ENCODE data around the gene FHIT.

FHIT gene

GRCh38 chr3:60175680-60176079 lies 1075.6 kb downstream of the FHIT start:
- no peak overlapping the region for H3K4me3 ChIP-seq (ENCODE audit: low read length)
- no peak for DNase-seq (ENCODE audit: low read depth, low spot score)

- no peak for DNase-seq (ENCODE audit: low read depth, low spot score)
- H3K4me3 ChIP-seq (ENCODE audit: low read length): no peak overlapping the region
Observed at GRCh38 chr3:60169755-60170154, 1081.5 kb downstream of the FHIT start.

- DNase-seq (ENCODE audit: low read depth, low spot score): no peak
- H3K4me3 ChIP-seq (ENCODE audit: low read length): no peak overlapping the region
Observed at GRCh38 chr3:60167186-60167585, 1084.1 kb downstream of the FHIT start.

- no peak for DNase-seq (ENCODE audit: low read depth, low spot score)
Observed at GRCh38 chr3:60160822-60161748, 1090.2 kb downstream of the FHIT start.

GRCh38 chr3:60160111-60160821 lies 1091.0 kb downstream of the FHIT start:
- H3K4me3 ChIP-seq (ENCODE audit: low read length): no peak overlapping the region
- DNase-seq (ENCODE audit: low read depth, low spot score): peak; percentile 23

More at GRCh38 chr3:60160822-60161748, 1090.2 kb downstream of the FHIT start:
- H3K4me3 ChIP-seq (ENCODE audit: low read length): no peak overlapping the region

GRCh38 chr3:60158035-60158434 lies 1093.2 kb downstream of the FHIT start:
- DNase-seq (ENCODE audit: low read depth, low spot score): no peak
- no peak overlapping the region for H3K4me3 ChIP-seq (ENCODE audit: low read length)

GRCh38 chr3:60154011-60154410 lies 1097.2 kb downstream of the FHIT start:
- H3K4me3 ChIP-seq (ENCODE audit: low read length): no peak overlapping the region
- DNase-seq (ENCODE audit: low read depth, low spot score): no peak

- DNase-seq (ENCODE audit: low read depth, low spot score): no peak
- H3K4me3 ChIP-seq (ENCODE audit: low read length): no peak overlapping the region
Observed at GRCh38 chr3:60153221-60153999, 1097.8 kb downstream of the FHIT start.

- H3K4me3 ChIP-seq (ENCODE audit: low read length): no peak overlapping the region
- no peak for DNase-seq (ENCODE audit: low read depth, low spot score)
Observed at GRCh38 chr3:60149501-60149900, 1101.8 kb downstream of the FHIT start.

- H3K4me3 ChIP-seq (ENCODE audit: low read length): no peak overlapping the region
- DNase-seq (ENCODE audit: low read depth, low spot score): peak; percentile 9
Observed at GRCh38 chr3:60147249-60147950, 1103.9 kb downstream of the FHIT start.

GRCh38 chr3:60146121-60146520 lies 1105.1 kb downstream of the FHIT start:
- H3K4me3 ChIP-seq (ENCODE audit: low read length): no peak overlapping the region
- no peak for DNase-seq (ENCODE audit: low read depth, low spot score)

GRCh38 chr3:60144071-60144470 lies 1107.2 kb downstream of the FHIT start:
- no peak for DNase-seq (ENCODE audit: low read depth, low spot score)
- H3K4me3 ChIP-seq (ENCODE audit: low read length): no peak overlapping the region

GRCh38 chr3:60142009-60142408 lies 1109.2 kb downstream of the FHIT start:
- H3K4me3 ChIP-seq (ENCODE audit: low read length): no peak overlapping the region
- no peak for DNase-seq (ENCODE audit: low read depth, low spot score)

- H3K4me3 ChIP-seq (ENCODE audit: low read length): no peak overlapping the region
- no peak for DNase-seq (ENCODE audit: low read depth, low spot score)
Observed at GRCh38 chr3:60140160-60140559, 1111.1 kb downstream of the FHIT start.

- H3K4me3 ChIP-seq (ENCODE audit: low read length): no peak overlapping the region
- DNase-seq (ENCODE audit: low read depth, low spot score): no peak
Observed at GRCh38 chr3:60136601-60137000, 1114.7 kb downstream of the FHIT start.

- no peak overlapping the region for H3K4me3 ChIP-seq (ENCODE audit: low read length)
- no peak for DNase-seq (ENCODE audit: low read depth, low spot score)
Observed at GRCh38 chr3:60135474-60135873, 1115.8 kb downstream of the FHIT start.

GRCh38 chr3:60133269-60134162 lies 1117.7 kb downstream of the FHIT start:
- DNase-seq (ENCODE audit: low read depth, low spot score): no peak

GRCh38 chr3:60131618-60132017 lies 1119.6 kb downstream of the FHIT start:
- DNase-seq (ENCODE audit: low read depth, low spot score): no peak
- H3K4me3 ChIP-seq (ENCODE audit: low read length): no peak overlapping the region

More at GRCh38 chr3:60133269-60134162, 1117.7 kb downstream of the FHIT start:
- no peak overlapping the region for H3K4me3 ChIP-seq (ENCODE audit: low read length)
